HG02678 (cell line): ENCODE data around the gene CA11.

Experiments used
- ATAC-seq: cut with Tn5 transposase; IDR thresholded peaks from one replicate; pipeline ENCODE4 v1.9.1; 2021; ENCODE audit warnings: mild to moderate bottlenecking, moderate library complexity; ENCODE audit not compliant: unreplicated experiment

CA11 gene

GRCh38 chr19:48588670-48589401, 57.2 kb downstream of the CA11 start:
- ATAC-seq: no peak
